ENCODE data around the gene DAO. TPM values are rescaled to one million over a fixed set of nuclear protein-coding genes. Genes with fewer than 3 reads are reported as not detected.
A peak's percentile ranks its signal among the peaks of the same experiment; 100 is the strongest.

Gene DAO
- total and polyA plus RNA-seq, 8 donors = not detected

DNA sequence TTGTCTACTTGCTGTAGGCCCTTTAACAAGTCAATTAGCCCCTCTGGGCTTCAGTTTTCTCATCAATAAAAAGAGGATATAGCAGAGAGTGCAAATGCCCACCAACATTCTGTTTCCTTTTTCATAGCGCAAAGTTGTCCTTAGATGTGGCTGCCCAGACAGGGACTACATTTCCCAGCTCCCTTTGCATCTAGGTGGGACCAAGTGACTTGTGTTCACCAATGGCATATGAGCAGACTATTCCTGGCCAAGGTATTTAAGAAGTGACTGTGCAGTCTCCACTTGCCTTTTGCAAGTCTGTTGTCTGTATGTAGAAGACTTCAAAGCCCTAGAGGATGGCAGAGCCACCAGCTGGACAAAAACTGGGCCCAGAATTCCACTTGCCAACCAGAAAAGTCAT, 59.7 kb downstream of the DAO start:
- Histone ChIP-seq H3K9me3 (no peaks in the 10 kb centered on the region), H3K36me3 (no peaks in the 10 kb centered on the region), H3K27ac (no peak overlapping the region), H3K4me3 (no peak overlapping the region), H3K27me3 (no peaks in the 10 kb centered on the region), H3K4me1 (no peaks in the 10 kb centered on the region)
- intact Hi-C loops (cut with DNase I; ENCODE audit: low total_unique reads) = no loop called here
- TF ChIP-seq, protein P1, sequence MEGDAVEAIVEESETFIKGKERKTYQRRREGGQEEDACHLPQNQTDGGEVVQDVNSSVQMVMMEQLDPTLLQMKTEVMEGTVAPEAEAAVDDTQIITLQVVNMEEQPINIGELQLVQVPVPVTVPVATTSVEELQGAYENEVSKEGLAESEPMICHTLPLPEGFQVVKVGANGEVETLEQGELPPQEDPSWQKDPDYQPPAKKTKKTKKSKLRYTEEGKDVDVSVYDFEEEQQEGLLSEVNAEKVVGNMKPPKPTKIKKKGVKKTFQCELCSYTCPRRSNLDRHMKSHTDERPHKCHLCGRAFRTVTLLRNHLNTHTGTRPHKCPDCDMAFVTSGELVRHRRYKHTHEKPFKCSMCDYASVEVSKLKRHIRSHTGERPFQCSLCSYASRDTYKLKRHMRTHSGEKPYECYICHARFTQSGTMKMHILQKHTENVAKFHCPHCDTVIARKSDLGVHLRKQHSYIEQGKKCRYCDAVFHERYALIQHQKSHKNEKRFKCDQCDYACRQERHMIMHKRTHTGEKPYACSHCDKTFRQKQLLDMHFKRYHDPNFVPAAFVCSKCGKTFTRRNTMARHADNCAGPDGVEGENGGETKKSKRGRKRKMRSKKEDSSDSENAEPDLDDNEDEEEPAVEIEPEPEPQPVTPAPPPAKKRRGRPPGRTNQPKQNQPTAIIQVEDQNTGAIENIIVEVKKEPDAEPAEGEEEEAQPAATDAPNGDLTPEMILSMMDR (IDR thresholded peaks at IDR 0.05) = no peak
- TF ChIP-seq EP300 (IDR thresholded peaks at IDR 0.05) = no peak
- no peak for TF ChIP-seq POLR2A (IDR thresholded peaks at IDR 0.05)
- no peak for TF ChIP-seq POLR2AphosphoS5 (IDR thresholded peaks at IDR 0.05)
- peak in 1 of 2 donors; percentile 53 for DNase-seq
- 45 to 85% (median 62%) methylated on average over 1 of the region's 1 CpG for WGBS, 5 donors

DNA sequence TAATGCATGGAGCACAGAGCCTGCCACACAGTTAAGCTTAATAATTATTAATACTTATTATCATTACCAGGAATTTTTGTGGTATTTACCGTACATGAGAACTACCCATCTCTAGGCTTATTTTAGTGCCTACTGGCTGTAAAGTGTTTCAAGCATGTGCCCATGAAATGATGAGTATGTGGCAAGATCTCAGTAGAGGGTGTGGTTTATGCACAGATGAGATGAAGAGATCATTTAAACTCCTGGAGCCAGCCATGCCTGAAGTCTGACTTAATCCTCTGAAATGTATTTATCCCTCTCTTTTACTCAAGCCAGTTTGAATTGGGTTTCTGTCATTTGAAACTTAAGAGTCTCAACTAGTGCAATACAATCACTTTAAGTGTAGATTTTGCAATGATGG, 60.2 kb downstream of the DAO start:
- Histone ChIP-seq H3K9me3 (no peaks in the 10 kb centered on the region), H3K27me3 (no peaks in the 10 kb centered on the region), H3K4me1 (no peaks in the 10 kb centered on the region), H3K27ac (no peak overlapping the region), H3K36me3 (no peaks in the 10 kb centered on the region), H3K4me3 (no peak overlapping the region)
- WGBS, 5 donors = 39 to 80% (median 49%) methylated on average over 1 of the region's 1 CpG
- TF ChIP-seq POLR2AphosphoS5 (IDR thresholded peaks at IDR 0.05) = no peak
- intact Hi-C loops (cut with DNase I; ENCODE audit: low total_unique reads) = loop anchor here (10.0 kb wide), 1 partner anchor 55 kb away; the partner anchor contains the start of gene DAO
- no peak for DNase-seq

DNA sequence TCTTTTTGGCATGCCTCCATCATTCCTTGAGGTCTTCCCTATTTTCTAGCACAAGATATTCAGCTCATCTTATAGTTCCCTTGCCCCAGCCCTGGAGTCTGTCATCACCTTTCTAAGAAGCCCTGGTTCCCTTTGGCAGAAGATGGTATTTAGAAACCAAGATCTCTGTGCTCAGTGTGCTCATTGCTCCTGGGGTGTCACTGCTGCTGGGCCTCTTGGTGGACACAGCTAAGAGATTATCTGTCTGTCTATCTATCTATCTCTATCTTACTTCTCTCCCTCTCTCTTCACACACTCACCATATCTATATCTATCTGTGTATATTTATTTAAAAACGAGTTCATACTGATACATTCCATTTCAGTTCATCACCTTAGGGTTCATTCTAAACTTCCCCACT, 67.2 kb downstream of the DAO start:
- no peaks in the 10 kb centered on the region for H3K36me3 ChIP-seq
- peaks cover 0 to 12% (median 5%) of the 10 kb centered on the region in 4 donors for H3K9me3 ChIP-seq
- peaks cover 7 to 11% (median 8%) of the 10 kb centered on the region in 4 donors for H3K4me1 ChIP-seq
- intact Hi-C loops (cut with DNase I; ENCODE audit: low total_unique reads) = loop anchor here (10.0 kb wide), 1 partner anchor 62 kb away; the partner anchor contains the start of gene DAO
- WGBS, 5 donors = 26 to 39% (median 35%) methylated on average over 1 of the region's 1 CpG
- H3K27ac ChIP-seq = no peak overlapping the region
- DNase-seq = no peak
- no peaks in the 10 kb centered on the region for H3K27me3 ChIP-seq
- TF ChIP-seq, protein P1 (IDR thresholded peaks at IDR 0.05) = no peak
- TF ChIP-seq EP300 (IDR thresholded peaks at IDR 0.05) = no peak
- no peak for TF ChIP-seq POLR2AphosphoS5 (IDR thresholded peaks at IDR 0.05)
- no peak for TF ChIP-seq POLR2A (IDR thresholded peaks at IDR 0.05)
- no peak overlapping the region for H3K4me3 ChIP-seq

DNA sequence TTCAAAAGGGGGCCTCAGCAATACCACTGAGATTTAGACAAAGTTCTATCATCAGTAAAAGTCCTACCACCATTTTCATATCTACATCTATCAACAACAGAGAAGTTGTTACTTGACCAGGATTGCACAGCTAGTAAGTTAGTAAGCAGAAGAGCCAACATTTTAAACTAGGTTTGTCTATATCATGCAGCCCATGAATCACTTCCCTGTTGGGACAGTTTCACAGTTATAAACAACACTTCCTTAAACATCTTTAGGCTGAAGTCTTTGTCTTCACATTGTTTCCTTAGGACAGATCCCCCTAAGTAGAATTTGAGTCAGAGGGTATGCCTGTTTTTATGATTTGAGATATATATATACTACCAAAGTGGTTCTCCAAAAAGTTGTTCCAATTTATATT, 68.5 kb downstream of the DAO start:
- intact Hi-C loops (cut with DNase I; ENCODE audit: low total_unique reads) = loop anchor here (10.0 kb wide), 1 partner anchor 64 kb away; the partner anchor contains the start of gene DAO
- Histone ChIP-seq H3K27me3 (no peaks in the 10 kb centered on the region), H3K36me3 (no peaks in the 10 kb centered on the region), H3K9me3 (peaks cover 0 to 12% (median 5%) of the 10 kb centered on the region in 4 donors), H3K4me1 (peaks cover 7 to 11% (median 8%) of the 10 kb centered on the region in 4 donors), H3K4me3 (no peak overlapping the region), H3K27ac (no peak overlapping the region)
- TF ChIP-seq EP300 (IDR thresholded peaks at IDR 0.05) = no peak
- TF ChIP-seq, protein P1 (IDR thresholded peaks at IDR 0.05) = no peak
- no peak for TF ChIP-seq POLR2AphosphoS5 (IDR thresholded peaks at IDR 0.05)
- no peak for TF ChIP-seq POLR2A (IDR thresholded peaks at IDR 0.05)
- no peak for DNase-seq

DNA sequence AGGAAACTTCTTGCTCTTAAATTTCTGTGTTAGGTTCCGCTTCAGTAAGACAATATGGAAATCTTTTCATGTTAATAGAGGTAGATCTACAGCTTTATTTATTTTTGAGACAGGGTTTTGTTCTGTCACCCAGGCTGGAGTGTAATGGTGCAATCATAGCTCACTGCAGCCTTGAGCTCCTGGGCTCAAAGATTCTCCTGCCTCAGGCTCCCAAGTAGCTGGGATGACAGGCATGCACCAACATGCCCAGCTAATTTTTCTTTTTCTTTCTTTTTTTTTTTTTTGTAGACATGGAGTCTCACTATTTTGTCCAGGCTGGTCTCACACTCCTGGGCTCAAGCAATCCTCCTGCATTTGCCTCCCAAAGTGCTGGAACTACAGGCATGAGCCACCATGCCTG, 70.1 kb downstream of the DAO start:
- peaks cover 7 to 11% (median 8%) of the 10 kb centered on the region in 4 donors for H3K4me1 ChIP-seq
- no peak for DNase-seq
- no peak overlapping the region for H3K27ac ChIP-seq
- peaks cover 0 to 12% (median 5%) of the 10 kb centered on the region in 4 donors for H3K9me3 ChIP-seq
- TF ChIP-seq, protein P1 (IDR thresholded peaks at IDR 0.05) = no peak
- no peak for TF ChIP-seq POLR2A (IDR thresholded peaks at IDR 0.05)
- no peak for TF ChIP-seq EP300 (IDR thresholded peaks at IDR 0.05)
- TF ChIP-seq POLR2AphosphoS5 (IDR thresholded peaks at IDR 0.05) = no peak
- intact Hi-C loops (cut with DNase I; ENCODE audit: low total_unique reads) = loop anchor here (10.0 kb wide), 1 partner anchor 65 kb away; the partner anchor contains the start of gene DAO
- WGBS, 5 donors = 90 to 100% (median 96%) methylated on average over 1 of the region's 1 CpG
- H3K36me3 ChIP-seq = no peaks in the 10 kb centered on the region
- no peaks in the 10 kb centered on the region for H3K27me3 ChIP-seq
- H3K4me3 ChIP-seq = no peak overlapping the region

Data from stomach (tissue), 9 donors.